ENCODE measurements around the gene CASS4.
A peak's percentile ranks its signal among the peaks of the same experiment; 100 is the strongest.

The CASS4 gene

GRCh38 chr20:56372850-56373249 lies 39.2 kb upstream of the CASS4 start:
- H3K4me3 ChIP-seq (ENCODE audit: low read depth, low read length), result no peak overlapping the region
- TF ChIP-seq, protein P1, sequence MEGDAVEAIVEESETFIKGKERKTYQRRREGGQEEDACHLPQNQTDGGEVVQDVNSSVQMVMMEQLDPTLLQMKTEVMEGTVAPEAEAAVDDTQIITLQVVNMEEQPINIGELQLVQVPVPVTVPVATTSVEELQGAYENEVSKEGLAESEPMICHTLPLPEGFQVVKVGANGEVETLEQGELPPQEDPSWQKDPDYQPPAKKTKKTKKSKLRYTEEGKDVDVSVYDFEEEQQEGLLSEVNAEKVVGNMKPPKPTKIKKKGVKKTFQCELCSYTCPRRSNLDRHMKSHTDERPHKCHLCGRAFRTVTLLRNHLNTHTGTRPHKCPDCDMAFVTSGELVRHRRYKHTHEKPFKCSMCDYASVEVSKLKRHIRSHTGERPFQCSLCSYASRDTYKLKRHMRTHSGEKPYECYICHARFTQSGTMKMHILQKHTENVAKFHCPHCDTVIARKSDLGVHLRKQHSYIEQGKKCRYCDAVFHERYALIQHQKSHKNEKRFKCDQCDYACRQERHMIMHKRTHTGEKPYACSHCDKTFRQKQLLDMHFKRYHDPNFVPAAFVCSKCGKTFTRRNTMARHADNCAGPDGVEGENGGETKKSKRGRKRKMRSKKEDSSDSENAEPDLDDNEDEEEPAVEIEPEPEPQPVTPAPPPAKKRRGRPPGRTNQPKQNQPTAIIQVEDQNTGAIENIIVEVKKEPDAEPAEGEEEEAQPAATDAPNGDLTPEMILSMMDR (conservative IDR thresholded peaks at IDR 0.05; ENCODE audit: low read depth, low read length), result no peak
- DNase-seq (ENCODE audit: low read depth), result no peak

GRCh38 chr20:56373942-56374341 lies 38.1 kb upstream of the CASS4 start:
- peak; percentile 99 for DNase-seq (ENCODE audit: low read depth)
- no peak overlapping the region for H3K4me3 ChIP-seq (ENCODE audit: low read depth, low read length)
- TF ChIP-seq, protein P1 (conservative IDR thresholded peaks at IDR 0.05; ENCODE audit: low read depth, low read length), result no peak

DNA sequence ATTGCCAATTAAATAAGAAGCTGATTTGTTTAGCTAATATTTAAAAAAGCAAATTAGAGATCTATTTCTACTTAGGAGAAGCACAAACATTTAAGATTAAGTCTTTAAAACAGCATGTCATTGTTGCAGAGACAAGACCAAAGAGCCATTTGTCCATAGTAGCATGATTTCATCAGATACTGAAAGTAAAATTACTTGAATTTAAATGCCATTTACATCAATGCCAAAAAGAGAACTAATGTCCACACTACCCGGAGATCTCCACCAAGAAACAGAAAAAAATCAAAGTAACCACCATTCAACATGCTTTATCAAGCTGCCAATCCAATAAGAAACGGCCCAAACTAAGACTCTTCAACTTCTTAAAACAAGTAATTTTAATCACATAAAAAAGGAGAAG lies 35.7 kb upstream of the CASS4 start:
- TF ChIP-seq, protein P1 (conservative IDR thresholded peaks at IDR 0.05; ENCODE audit: low read depth, low read length), result no peak
- DNase-seq (ENCODE audit: low read depth), result no peak
- H3K4me3 ChIP-seq (ENCODE audit: low read depth, low read length), result no peak overlapping the region

GRCh38 chr20:56378386-56378785 lies 33.7 kb upstream of the CASS4 start:
- TF ChIP-seq, protein P1 (conservative IDR thresholded peaks at IDR 0.05; ENCODE audit: low read depth, low read length), result no peak
- no peak overlapping the region for H3K4me3 ChIP-seq (ENCODE audit: low read depth, low read length)
- DNase-seq (ENCODE audit: low read depth), result no peak

DNA sequence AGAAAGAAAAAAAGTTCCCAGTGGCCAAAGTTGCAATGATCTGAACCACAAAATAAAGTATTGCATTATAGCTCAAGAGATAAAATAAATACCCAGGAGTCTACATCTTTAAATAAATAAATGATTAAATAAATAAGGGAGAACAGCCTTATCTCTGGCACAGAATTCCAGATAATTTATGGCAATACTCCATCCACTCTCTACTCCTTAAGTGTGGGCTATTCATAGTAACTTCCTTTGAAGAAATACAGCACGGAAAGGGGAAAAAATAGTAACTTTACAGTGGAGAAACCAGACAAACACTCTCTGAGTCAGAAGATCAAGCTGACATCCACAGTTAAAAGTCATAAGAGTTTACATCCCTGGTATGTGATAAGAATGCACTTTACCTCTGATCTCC lies 31.7 kb upstream of the CASS4 start:
- TF ChIP-seq, protein P1 (conservative IDR thresholded peaks at IDR 0.05; ENCODE audit: low read depth, low read length), result no peak
- peak; percentile 60 for DNase-seq (ENCODE audit: low read depth)
- no peak overlapping the region for H3K4me3 ChIP-seq (ENCODE audit: low read depth, low read length)

DNA sequence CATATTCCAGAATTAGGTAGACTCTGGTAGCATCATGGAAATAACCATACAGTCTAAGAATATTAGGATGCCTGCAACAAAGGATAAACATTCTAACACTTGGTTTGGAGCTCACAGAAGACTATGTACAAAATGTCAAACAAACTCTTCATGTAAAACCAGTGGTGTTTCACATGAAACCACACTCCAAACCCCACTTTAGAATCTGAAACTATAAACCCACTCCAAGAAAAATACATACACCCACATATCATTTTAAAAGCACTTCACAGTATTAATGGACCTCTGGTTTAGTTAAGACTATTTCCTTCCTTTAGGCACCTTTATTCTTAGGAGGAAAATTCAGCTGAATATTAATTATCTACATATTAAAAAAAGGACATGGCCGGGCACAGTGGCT lies 30.6 kb upstream of the CASS4 start:
- TF ChIP-seq, protein P1 (conservative IDR thresholded peaks at IDR 0.05; ENCODE audit: low read depth, low read length), result no peak
- no peak overlapping the region for H3K4me3 ChIP-seq (ENCODE audit: low read depth, low read length)
- no peak for DNase-seq (ENCODE audit: low read depth)

GRCh38 chr20:56382696-56383095 lies 29.4 kb upstream of the CASS4 start:
- DNase-seq (ENCODE audit: low read depth), result no peak
- TF ChIP-seq, protein P1 (conservative IDR thresholded peaks at IDR 0.05; ENCODE audit: low read depth, low read length), result no peak
- no peak overlapping the region for H3K4me3 ChIP-seq (ENCODE audit: low read depth, low read length)

Measured in choroid plexus epithelial cell (primary cell).